ENCODE data around the gene HLA-A. TPM values are rescaled to one million over a fixed set of nuclear protein-coding genes. Genes with fewer than 3 reads are reported as not detected.

HLA-A gene
- total and polyA plus RNA-seq, 2 of the 13 experiments (the other 11 are each of a cell fraction or from before 2014, with no cell fraction given): 345 to 527 TPM

GRCh38 chr6:29947077-29947980 lies 5.0 kb downstream of the HLA-A start:
- no peak overlapping the region for H2AFZ ChIP-seq (ENCODE audit: low read length)
- no peaks in the 10 kb centered on the region for H3K9me3 ChIP-seq (ENCODE audit: low read length)
- no peak overlapping the region for H3K9ac ChIP-seq (ENCODE audit: insufficient read depth, low read depth, low read length)
- H4K20me1 ChIP-seq (ENCODE audit: insufficient read depth, low read length): no peaks in the 10 kb centered on the region
- POLR2A ChIA-PET: interaction anchor here (1.5 to 2.6 kb wide), 3 partner anchors 14 to 20 kb away, joined by 3 to 8 read pairs (median 7); no protein-coding TSS in a partner anchor
- TF ChIP-seq NCOR1 (IDR thresholded peaks at IDR 0.05; ENCODE audit: borderline replicate concordance, low read length) (no peak), POGK (CRISPR knock-in tag; conservative IDR thresholded peaks at IDR 0.05) (no peak), ZFP90 (CRISPR knock-in tag; IDR thresholded peaks at IDR 0.05; ENCODE audit: borderline replicate concordance) (no peak), RBM39 (IDR thresholded peaks at IDR 0.05; ENCODE audit: low read depth, low read length, poor library complexity, severe bottlenecking) (no peak), ISX (CRISPR knock-in tag; conservative IDR thresholded peaks at IDR 0.05) (no peak), PAF1 (CRISPR knock-in tag; IDR thresholded peaks at IDR 0.05) (peak; percentile 73; the same call in 1 of the 2 replicates), POLR2G (IDR thresholded peaks at IDR 0.05; ENCODE audit: low read depth, low read length) (peak; percentile 40; the same call in 1 of the 2 replicates), POLR2A (IDR thresholded peaks at IDR 0.05; ENCODE audit: insufficient read depth in 1 of 2, low read depth in 2 of 2, low read length in 2 of 2) (peak in 1 of 2 experiments; percentile 20; a peak in 1 of 4 replicates), AGO2 (optimal IDR thresholded peaks at IDR 0.05; ENCODE audit: low read depth, low read length) (peak; percentile 40), ZNF839 (CRISPR knock-in tag; IDR thresholded peaks at IDR 0.05; ENCODE audit: borderline replicate concordance) (no peak)
- CTCF ChIA-PET (ENCODE audit: low intra/inter-chr PET ratio, low total read pairs): no interaction called here
- no peak overlapping the region for H3K27ac ChIP-seq (ENCODE audit: extremely low read length, insufficient read depth, low read length)
- in situ Hi-C loops (cut with HindIII; ENCODE audit: extremely low pct_ligation_motif_present, low pct_unique_long_range_greater_than_20kb) (loop anchor here (10.0 kb wide), 1 partner anchor 83 kb away; no protein-coding TSS in a partner anchor), intact Hi-C loops (cut with micrococcal nuclease; ENCODE audit: unreplicated experiment) (no loop called here)
- peaks cover 5% of the 10 kb centered on the region for H3K79me2 ChIP-seq (ENCODE audit: insufficient read depth, low read length)
- H3K4me1 ChIP-seq (ENCODE audit: insufficient read depth, low read length): peaks cover 8% of the 10 kb centered on the region
- H3K27me3 ChIP-seq (ENCODE audit: control insufficient read depth in 1 of 2, insufficient read depth in 2 of 2, low read length in 2 of 2): no peaks in the 10 kb centered on the region
- FAIRE-seq: no peak
- no peak overlapping the region for H3K4me2 ChIP-seq (ENCODE audit: low read depth, low read length)
- H3K36me3 ChIP-seq (replicated peaks in 1 of 2; ENCODE audit: control insufficient read depth in 1 of 2, insufficient read depth in 2 of 2, low read length in 2 of 2): peaks cover 3 to 15% of the 10 kb centered on the region in 2 experiments; a peak in 3 of 5 replicates
- no TSS peak for BruUV-seq (replicated peaks)
- ATAC-seq: no peak
- H3K4me3 ChIP-seq (replicated peaks in 1 of 3; ENCODE audit: insufficient read depth in 1 of 3, low read depth in 2 of 3, low read length in 3 of 3): no peak overlapping the region
- DNase-seq (ENCODE audit: low spot score): no peak
- 61% methylated on average over 3 of the region's 3 CpGs for WGBS (ENCODE audit: low lambda C conversion rate)

All from HepG2 (cell line).